GM10248 (cell line): ENCODE measurements around the gene HAL.

Source experiments
- CTCF ChIA-PET: fragments of 300-600 bp; sonication (Branson Sonifier 250); formaldehyde crosslinking; extraction: SDS; loops from one replicate; lab custom pipeline; 2021; ENCODE audit warnings: antibody characterized with exemption; lab: Yijun Ruan, JAX
- POLR2A ChIA-PET: fragments of 350-650 bp; sonication (Branson Sonifier 250); formaldehyde crosslinking; extraction: SDS; loops from one replicate; lab custom pipeline; 2020; ENCODE audit warnings: antibody characterized with exemption; lab: Yijun Ruan, JAX
- DNase-seq: peaks from one replicate; pipeline ENCODE4 v3.0.0; 2012; ENCODE audit errors: extremely low spot score
- CTCF ChIP-seq: IDR thresholded peaks from 2 replicates; pipeline ENCODE4 v1.5.1; 2012; ENCODE audit warnings: mild to moderate bottlenecking, low read depth; ENCODE audit errors: extremely low read depth, missing control alignments, control extremely low read depth

The HAL gene

GRCh38 chr12:95942101-95942523 lies 54.0 kb downstream of the HAL start:
- no peak for DNase-seq
- ChIA-PET POLR2A (no interaction called here), CTCF (interaction anchor here (0.8 to 6.1 kb wide), 6 partner anchors 13 to 145 kb away, joined by 3 to 34 read pairs (median 3); no protein-coding TSS in a partner anchor)
- no peak for TF ChIP-seq CTCF

GRCh38 chr12:95940514-95940913 lies 55.6 kb downstream of the HAL start:
- ChIA-PET POLR2A (no interaction called here), CTCF (interaction anchor here (1.8 to 6.1 kb wide), 2 partner anchors 14 to 23 kb away, joined by 5 to 34 read pairs; no protein-coding TSS in a partner anchor)
- no peak for DNase-seq
- TF ChIP-seq CTCF, result no peak
